Islet precursor cell (in vitro differentiated cells): Measurements from ENCODE around the gene DHRS4.
"Not testable (repeated sequence)": the region's sequence is repeated elsewhere in the genome, so short reads cannot be mapped to it uniquely, and the experiment has no call there.

ENCODE experiments used
- DNase-seq: peaks from one replicate; pipeline ENCODE4 v3.0.0-alpha.2; 2018

The DHRS4 gene

GRCh38 chr14:23941669-23942068, 11.9 kb upstream of the DHRS4 start:
- no peak for DNase-seq

- no peak for DNase-seq
Measured at GRCh38 chr14:23942587-23942986, 11.0 kb upstream of the DHRS4 start.

GRCh38 chr14:23949069-23949468, 4.5 kb upstream of the DHRS4 start:
- DNase-seq, result not testable (repeated sequence)

GRCh38 chr14:23950411-23951135, 3.0 kb upstream of the DHRS4 start:
- no peak for DNase-seq

- DNase-seq, result not testable (repeated sequence)
Measured at GRCh38 chr14:23951136-23951466, 2.5 kb upstream of the DHRS4 start.

- no peak for DNase-seq
Measured at GRCh38 chr14:23951590-23952201, 1.9 kb upstream of the DHRS4 start.

GRCh38 chr14:23953116-23953463, 480 bp upstream of the DHRS4 start:
- DNase-seq, result not testable (repeated sequence)

GRCh38 chr14:23954279-23954614, 677 bp downstream of the DHRS4 start:
- DNase-seq, result not testable (repeated sequence)

GRCh38 chr14:23954965-23955364, 1.4 kb downstream of the DHRS4 start:
- not testable (repeated sequence) for DNase-seq

GRCh38 chr14:23955811-23956210, 2.2 kb downstream of the DHRS4 start:
- DNase-seq, result not testable (repeated sequence)

GRCh38 chr14:23957913-23958569, 4.5 kb downstream of the DHRS4 start:
- DNase-seq, result not testable (repeated sequence)

GRCh38 chr14:23960899-23961298, 7.3 kb downstream of the DHRS4 start:
- DNase-seq, result not testable (repeated sequence)

- DNase-seq, result not testable (repeated sequence)
Measured at GRCh38 chr14:23961704-23962103, 8.1 kb downstream of the DHRS4 start.

GRCh38 chr14:23969130-23969480, 15.5 kb downstream of the DHRS4 start:
- not testable (repeated sequence) for DNase-seq

GRCh38 chr14:23969481-23970282, 16.1 kb downstream of the DHRS4 start:
- DNase-seq, result peak; percentile 62

- not testable (repeated sequence) for DNase-seq
Measured at GRCh38 chr14:23970283-23970659, 16.7 kb downstream of the DHRS4 start.

- not testable (repeated sequence) for DNase-seq
Measured at GRCh38 chr14:23973178-23973577, 19.6 kb downstream of the DHRS4 start.

- not testable (repeated sequence) for DNase-seq
Measured at GRCh38 chr14:23974041-23974440, 20.5 kb downstream of the DHRS4 start.

- not testable (repeated sequence) for DNase-seq
Measured at GRCh38 chr14:23977208-23977607, 23.6 kb downstream of the DHRS4 start.

- DNase-seq, result not testable (repeated sequence)
Measured at GRCh38 chr14:23981951-23982813, 28.6 kb downstream of the DHRS4 start.

GRCh38 chr14:23984891-23985602, 31.5 kb downstream of the DHRS4 start:
- DNase-seq, result no peak

- DNase-seq, result not testable (repeated sequence)
Measured at GRCh38 chr14:23988223-23988606, 34.6 kb downstream of the DHRS4 start.
